NCI-H1092 (cell line): Measurements from ENCODE around the gene ADAM8.

Source experiments
- DNase-seq: peaks from one replicate; lab custom pipeline; 2025; lab: John Stamatoyannopoulos, UW

Gene ADAM8

DNA sequence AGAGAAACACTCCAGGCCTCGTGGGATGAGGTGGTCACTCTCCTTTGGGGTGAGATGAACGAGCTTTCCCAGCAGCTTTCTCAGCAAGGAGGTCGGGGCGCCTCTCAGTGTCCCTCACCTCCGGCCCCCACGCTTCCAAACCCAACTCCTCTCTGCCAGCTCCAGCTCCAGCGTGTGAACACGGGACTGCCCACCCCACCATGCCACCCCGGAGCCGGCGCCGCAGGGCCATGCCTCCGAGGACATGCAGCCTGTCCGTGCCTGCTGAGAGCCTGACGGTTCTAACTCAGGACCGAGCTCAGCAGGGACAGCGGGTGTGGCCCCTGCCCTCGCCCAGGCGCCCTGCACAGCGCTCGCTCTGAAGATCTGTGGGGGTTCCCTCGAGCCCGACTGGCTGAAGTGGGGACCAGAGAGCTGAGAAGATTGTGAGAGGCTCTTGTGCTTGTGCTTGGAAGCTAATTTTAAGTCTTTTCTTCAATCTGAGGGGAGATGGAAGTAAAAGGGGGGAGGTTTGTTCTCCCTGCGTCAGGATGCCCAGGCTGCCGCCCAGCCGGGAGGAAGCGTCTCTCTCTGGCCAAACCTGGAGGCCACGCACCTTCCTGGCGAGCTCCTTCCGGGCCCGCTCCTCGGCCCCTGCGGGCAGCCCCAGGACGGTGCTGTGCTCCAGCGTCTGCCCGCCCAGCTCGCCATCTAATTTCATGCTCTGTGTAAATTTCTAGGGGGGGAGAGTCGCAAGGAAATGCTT lies 5.1 kb upstream of the ADAM8 start:
- DNase-seq, result no peak

DNA sequence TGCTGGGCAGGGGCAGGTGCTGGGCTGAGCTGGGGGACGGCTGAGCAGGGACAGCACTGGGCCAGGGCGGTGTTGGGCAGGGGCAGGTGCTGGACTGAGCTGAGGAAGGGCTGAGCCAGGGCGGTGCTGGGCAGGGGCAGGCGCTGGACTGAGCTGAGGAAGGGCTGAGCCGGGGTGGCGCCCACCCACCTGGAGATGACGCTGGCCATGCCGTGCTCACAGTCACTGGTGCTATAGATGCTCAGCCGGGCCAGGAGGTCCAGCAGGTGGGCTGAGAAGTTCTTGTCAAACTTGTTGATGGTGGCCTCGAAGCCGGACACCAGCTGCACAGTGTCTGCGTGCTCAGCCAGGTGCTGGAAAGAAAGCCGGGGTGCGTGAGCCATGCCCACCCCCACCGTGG lies 4.4 kb upstream of the ADAM8 start:
- DNase-seq, result no peak

DNA sequence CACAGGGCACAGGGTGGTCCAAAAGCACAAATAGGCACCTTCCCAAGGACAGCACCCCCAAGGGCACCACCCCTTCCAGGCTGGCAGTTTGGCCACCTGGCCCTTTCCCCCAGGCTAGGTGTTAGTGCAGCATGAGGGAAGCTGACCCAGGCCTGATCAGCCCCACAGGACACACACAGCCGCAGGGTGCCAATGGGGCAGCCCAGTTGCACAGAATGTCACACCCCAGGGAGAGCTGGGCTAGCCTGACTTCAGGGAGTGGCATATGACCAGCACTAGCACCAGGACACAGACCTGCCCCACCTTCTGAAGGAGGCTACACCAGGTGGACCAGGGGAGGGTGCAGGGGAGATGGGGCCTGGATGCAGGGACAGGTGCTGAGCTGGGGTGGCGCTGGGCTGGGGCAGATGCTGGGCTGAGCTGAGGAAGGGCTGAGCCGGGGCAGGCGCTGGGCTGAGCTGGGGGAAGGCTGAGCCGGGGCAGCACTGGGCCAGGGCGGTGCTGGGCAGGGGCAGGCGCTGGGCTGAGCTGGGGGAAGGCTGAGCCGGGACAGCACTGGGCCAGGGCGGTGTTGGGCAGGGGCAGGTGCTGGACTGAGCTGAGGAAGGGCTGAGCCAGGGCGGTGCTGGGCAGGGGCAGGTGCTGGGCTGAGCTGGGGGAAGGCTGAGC lies 3.9 kb upstream of the ADAM8 start:
- no peak for DNase-seq

DNA sequence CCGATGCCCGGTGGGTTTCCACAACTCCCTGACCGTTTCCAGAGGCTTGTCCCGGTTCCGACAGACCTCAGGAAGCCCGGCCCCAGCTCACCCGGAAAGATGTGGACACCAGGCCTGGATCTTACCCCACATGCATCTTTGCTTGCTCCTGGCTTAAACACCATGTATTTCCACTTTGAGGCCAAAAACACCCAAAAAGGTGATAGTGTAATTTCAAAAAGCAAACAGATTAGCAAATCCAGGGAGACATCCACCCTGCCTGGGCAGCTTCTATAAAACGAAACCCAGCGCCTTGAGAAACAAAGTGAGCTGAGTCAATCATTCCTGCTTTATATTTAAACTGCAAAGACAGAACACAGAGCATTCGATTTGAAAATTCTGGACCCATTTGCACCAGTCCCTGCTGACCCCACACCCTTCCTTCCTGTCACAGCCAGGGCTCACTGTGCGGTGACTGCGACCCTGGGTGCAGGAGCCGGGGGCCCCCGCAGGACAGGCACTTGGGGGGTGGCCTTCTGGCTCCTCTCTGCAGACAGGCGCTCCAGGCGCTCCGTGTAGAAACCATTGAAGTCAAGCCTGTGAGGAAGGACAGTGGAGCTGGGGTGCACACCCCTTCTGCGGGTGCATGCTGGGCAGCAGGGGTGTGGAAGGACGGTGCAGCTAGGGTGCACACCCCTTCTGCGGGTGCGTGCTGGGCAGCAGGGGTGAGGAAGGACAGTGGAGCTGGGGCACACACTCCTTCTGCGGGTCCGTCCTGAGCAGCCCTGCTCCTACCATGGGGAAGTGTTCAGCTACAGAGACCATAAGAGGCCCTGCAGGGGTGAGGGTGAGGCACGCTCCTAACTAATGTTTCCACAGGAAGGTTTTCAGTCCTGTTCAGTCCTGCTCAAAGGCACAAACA lies 2.9 kb upstream of the ADAM8 start:
- DNase-seq, result no peak

DNA sequence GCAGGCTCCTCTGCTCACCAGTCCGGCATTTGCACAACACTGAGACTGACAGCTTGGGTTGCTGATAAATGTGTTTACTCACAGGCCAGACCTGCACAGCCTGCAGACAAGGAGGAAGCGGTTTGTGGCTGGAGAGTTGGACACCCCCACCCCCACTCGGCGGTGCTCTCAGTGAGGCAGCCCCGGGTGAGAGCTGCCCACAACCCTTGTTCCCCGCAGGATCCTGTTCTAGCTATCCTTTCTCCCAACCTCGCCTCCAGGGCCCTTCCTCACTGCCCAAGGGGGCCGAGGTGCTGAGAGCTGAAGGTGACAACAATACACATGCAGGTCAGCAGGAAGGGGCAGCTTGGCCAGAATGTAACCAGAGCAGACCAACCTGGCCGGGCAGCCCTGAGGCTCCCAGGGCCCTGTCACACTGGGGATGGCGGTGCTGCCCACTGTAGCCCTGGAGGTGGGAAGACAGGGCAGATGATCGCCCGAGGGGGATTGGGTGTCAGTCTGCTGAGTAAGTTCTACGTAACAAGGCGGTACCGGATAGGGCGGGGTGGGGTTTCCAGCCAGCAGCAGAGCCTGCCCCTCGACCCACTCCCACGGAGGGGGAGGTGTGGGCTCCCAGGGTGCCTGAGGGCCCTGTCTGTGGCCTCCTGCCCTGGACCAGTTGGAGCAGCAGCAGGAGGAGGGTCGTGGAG lies 2.1 kb upstream of the ADAM8 start:
- DNase-seq, result no peak

DNA sequence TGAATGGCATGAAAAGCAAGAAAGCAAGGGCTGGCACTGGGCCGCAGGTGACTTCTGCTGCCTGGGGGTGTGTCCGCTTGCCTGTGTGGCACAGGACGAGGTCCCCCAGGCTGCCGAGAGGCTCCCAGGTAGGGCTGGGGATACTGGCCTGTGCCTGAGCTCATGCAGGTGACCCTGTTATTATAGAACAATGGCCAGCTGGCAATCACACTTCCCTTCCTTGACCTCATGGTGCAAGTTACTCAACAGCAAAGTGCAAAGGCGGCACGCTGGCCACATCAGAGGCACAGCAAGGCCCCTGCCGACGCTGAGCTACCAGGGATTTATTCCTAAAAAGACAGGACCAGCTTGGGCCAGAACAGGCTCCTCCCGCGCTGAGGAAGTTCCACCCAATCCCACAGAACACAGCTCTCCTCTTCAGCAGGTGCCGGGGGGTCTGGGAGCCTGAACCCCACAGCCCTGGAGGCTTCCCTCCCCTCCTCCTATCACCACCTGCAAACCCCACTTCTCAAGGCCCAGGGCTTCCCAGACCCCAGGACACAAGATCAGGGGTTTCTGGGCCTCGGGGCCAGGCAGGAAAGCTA lies 1.4 kb upstream of the ADAM8 start:
- DNase-seq, result no peak

DNA sequence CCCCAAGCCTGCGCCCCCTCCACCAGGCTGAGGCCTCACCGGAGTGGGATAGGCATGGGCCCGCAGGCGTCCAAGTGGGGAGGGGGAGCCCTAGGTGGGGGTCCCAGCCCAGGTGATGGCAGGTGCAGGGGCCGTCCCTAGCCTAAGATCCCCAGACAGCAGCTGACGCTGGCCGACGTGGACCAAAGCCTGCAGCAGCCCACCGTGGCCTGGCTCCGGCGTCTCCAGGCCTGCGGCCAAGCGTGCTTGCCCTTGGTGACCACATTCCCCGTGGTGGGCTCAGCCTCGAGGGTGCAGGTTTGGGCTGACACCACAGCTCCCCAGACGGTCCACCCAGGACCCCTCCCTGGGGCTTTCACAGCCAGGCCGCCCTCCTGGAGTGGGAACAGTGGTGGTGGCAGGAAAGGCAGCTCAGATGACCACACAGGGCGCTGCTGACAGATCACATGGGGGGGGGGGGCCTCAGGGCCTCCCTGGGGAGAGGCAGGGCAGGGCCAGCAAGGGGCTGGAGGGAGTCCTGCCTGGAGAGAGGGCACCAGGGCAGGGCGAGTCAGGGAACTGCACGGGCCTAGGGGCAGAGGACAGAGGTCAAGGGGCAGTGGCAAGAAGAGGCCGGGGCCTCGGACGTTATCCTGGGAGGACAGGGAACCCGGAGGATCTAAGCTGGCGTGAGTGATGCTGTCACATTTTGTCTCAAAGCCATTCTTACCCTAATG lies 767 bp upstream of the ADAM8 start:
- no peak for DNase-seq

DNA sequence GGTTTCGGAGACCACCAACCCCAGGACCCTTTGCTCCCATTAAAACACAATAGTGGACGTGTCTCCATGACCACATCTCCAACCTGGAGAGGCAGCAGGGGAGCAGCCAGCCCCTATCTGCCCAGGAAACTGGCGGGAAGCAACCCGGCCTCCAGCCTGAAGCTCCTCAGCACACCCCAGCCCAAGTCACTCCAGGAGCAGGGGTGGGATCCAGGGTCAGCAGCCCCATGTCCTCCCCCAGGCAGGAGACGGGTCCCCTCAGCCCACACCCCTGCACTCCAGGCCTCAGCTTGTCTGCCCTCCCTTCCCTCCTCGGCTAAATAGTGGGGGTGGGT lies 601 bp downstream of the ADAM8 start:
- DNase-seq, result no peak

DNA sequence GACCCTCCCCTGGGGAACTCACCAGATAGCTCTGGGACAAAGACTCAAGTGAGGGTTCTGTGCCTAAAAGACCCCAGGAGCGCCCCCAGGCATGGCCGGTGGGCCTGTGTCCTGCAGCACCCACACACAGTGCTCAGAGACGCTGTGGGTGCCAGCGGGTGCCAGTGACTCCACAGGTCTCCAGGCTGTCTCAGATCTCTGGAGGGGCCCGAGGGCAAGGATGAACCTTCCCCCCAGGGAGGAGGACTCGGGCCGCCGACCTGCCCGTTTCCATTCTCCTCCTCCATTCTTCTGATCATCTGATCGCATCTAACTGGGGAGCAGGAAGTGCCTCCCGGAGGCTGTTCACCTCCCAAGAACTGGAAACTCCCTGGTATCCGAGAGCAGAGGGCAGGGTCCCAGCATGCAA lies 980 bp downstream of the ADAM8 start:
- DNase-seq, result no peak

DNA sequence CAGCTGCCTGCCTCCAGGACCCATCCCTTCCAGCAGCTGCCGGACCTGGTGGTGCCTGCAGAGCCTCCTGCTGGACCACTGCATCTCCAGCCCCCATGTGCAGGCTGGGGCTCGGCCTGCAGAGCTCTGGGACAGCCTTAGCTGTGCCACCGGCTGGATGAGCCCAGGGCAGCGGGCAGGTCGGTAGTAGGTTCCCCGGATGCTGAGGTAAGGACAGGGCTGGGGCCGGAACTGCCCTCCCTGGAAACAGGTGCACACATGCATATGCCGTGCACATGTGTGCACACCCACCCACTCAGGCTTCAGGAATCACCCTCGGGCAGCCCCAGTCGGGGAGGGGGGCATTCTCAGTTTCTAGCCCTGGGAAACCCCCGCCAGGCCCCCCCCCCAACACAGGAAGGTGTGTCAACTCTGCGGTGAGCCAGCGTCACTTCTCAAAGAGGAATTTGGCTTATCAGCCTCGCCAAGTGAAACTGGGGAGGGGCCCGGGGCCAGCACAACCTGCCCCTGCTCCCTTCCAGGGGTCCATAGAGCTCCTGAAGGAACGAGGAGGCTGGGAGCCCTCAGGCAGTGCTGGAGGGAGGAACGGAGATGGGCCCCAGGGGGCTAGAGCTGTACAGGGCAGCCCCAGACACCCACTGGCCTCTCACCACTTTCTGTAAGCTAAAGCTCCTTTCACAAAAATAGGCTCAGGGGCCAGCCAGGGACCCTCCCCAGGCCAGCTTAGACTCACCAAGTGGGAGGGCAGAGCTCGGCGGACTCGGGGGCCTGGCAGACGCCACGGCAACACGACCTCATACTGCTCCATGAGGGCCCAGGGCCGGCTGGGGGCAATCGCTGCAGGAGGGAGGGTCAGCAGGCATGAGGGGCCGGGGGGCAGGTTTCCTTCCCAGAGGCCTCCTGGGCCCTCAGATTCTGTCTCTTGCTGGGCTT lies 1.7 kb downstream of the ADAM8 start:
- DNase-seq, result no peak

DNA sequence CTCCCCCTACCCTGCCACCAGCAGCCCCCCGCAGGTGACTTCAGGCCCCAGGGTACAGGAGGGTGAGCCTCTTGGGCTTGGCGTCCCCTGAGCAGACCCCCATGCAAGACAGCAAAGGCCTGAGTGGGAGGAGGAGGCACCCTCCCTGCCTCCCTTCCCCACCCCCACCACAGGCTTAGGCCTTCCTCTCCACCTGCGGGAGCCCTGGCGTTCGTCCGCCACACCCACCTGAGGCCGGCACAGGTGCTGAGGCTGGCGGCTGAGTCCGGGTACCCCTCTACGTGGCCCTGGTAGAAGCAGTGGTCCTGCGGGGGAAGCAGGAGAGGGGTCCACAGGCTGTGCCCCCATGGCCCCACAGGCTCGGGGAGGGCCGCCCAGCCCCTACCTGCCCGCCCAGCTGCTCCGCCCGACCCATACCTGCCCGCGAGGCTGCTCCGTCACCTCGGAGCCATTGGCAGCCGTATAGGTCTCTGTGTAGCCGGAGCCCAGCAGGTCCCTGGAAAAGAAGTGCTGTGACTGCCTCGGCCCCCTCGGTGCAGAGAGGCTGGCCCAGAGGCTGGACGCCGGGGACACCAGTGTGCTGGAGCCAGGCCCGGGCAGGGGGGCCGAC lies 3.0 kb downstream of the ADAM8 start:
- no peak for DNase-seq

DNA sequence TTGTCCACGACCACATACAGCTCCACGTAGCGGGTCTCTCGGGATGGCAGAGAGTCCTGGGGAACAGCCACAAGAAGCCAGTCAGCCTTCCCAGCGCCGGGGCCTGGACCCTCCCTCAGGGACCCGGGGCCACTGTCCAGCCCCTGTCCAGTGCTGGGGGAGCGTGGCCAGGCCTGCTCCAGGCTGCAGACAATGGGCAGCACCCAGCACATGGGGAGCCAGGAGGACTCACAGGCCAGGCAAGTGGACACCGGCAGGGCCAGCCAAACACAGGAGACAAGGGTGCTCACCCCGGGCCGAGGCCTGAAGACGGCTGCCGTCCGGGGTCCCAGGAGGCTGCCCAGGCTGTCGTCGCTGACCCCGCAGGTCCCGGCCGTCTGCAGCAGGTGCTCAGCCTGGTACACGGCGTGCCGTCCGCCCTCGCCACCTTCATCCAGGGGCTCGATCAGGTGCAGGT lies 3.7 kb downstream of the ADAM8 start:
- no peak for DNase-seq

DNA sequence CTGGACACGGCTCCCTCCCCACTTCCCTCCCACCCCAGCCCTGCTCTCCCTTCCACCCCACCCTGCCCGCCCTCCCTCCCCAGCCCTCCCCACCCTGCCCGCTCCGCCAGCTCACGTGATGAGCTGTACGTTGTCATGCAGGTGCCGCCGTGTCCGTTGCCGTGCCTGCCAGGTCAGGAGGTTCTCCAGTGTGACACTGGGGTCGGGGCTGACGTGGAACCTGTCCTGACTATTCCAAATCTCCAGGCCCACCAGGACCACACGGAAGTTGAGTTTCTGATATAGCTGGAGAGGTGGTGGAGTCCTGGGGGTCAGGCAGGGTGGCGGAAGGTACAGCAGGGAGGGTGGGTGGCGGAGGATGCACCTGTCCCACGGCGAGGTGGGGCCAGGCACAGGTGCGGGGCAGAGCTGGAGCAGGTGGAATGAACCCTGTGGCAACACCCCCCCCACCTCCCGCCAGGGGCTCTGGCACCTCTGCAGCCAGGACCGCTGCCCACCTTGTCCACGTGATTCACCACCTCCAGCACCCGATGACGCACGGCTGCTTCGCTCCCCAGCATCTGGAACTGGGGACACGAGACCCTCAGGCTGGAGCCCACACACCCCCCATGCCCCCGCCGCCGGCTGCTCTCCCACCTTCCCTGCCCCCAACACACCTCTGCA lies 4.2 kb downstream of the ADAM8 start:
- no peak for DNase-seq

DNA sequence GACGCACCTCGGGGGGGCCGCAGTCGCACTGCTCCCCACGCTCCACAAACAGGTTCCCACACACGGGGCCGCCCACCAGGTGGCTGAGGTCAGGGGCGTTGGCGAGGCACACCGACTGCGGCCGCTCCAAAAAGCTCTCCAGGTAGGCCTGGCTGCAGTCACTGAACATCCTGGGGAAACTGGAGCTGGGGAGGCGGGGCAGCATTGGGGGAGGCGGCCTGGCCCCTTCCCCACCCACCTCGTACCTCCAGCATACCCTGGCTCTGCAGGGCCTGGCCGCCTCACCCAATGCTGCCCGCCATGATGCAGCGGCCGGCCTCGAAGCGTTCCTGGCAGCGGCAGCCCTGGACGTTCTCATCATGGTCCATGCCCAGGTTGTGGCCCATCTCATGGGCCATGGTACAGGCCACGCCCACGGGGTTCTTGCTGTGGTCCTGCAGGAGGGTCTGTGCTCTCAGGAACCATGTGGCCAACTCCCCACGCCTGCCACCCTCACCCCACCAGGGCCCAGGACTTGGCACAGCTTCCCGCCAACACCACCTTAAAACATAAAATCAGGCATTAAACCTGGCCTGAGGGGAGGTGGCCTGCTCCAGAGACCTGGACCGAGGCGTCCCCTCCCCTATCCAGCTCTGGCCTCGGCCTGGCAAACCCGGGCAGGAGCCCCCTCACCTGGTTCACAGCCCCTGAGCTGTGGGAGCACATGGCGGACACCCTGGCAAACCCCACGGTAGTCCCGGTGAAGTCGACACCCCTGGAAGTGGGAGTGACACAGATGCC lies 5.0 kb downstream of the ADAM8 start:
- DNase-seq, result no peak

DNA sequence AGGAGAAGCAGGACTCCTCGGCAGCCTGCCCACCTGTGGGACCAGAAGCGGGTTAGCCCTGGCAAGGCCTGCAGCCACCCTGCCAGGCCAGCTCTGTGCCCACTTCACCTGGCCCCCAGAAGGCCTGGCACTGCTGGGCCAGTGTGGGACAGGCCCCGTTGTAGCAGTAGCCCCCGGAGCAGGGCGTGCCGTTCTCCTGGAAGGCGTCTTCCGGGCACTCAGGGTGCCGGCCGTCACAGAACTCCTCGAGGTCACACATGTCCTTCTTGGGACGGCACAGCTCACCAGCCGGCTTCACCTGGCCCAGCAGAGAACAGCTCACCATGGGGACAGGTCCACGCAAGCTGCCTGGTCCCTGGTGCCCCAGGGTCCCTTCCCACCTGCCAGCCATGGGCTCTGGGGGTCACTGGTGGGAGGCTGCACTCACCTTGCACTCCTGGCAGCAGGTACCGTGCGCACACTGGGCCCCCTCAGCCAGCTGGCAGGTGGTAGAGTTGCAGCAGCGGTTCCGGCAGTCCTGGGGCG lies 5.8 kb downstream of the ADAM8 start:
- no peak for DNase-seq

DNA sequence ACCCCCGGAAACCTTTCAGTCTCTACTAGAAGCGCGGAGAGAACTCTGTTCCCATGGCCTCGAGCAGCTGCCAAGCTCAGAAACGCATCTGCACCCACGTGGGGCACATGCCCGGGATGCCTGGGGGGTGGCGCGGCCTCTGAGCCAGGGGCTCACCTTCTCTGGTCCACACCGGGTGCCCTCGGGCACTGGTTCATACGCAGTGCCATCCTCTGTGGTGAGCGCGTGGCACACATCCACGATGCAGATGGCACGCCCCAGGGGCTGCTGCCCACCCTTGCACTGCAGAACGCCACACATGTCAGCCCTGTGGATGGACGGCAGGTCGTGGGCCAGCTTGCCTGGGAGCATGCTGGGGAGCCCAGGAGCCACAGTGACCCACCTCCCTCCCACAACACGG lies 6.5 kb downstream of the ADAM8 start:
- DNase-seq, result no peak

DNA sequence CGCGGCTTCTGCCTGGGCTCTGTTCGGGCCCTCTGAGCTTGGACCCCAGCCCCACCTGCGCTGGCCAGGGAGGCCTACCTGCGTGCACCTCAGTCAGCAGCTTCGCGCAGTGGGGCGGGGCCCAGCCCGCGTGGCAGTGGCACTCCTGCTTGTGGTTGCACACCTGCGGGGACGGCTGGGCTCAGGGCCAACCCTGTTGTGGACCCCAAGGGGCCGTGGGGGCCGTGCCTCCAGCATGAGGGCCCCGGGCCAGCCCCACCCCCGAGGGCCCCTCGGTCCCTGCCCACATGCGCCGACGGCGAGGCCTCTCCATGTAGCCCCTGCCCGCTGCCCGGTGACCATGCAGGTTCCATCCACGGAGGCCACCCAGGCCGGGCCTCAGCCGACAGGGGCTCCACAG lies 7.3 kb downstream of the ADAM8 start:
- DNase-seq, result no peak

DNA sequence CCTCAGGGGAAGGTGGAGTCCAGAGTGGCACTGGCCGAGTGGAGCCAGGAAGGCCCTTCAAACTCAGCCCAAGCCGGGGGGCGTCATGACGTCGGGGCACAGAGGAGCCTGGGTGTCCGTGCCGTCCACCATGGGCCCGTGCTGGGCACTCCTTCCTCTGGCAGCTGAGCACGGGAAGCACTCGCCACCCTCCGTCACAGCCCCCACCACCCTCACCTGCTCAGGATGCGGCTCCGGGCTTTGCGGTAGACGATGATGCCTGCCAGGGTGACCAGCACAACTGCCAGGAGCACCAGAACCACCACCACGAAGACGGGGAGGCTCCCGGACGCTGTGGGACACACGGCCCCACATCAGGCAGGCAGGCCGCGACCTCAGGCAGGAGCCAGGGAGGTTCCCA lies 8.1 kb downstream of the ADAM8 start:
- DNase-seq, result no peak
